Mesenchymal stem cell (in vitro differentiated cells and primary cell): Measurements from ENCODE around the gene PSMG1.

Experiments
- DNase-seq: peaks from one replicate; pipeline ENCODE4 v3.0.0-alpha.2; 2013
- H2AFZ ChIP-seq: one replicate; pipeline ENCODE4 v1.6.1; 2013; ENCODE audit warnings: low read depth, mild to moderate bottlenecking, control low read depth, inconsistent platforms, low read length, moderate library complexity
- H2AK5ac ChIP-seq: 2 replicates; pipeline ENCODE4 v1.6.1; 2013; ENCODE audit warnings: low read length, moderate library complexity, mild to moderate bottlenecking, inconsistent platforms; ENCODE audit not compliant: severe bottlenecking
- H2BK120ac ChIP-seq: one replicate; pipeline ENCODE4 v1.6.1; 2013; ENCODE audit warnings: low read depth, mild to moderate bottlenecking, inconsistent platforms, low read length, moderate library complexity
- H2BK12ac ChIP-seq, 2 experiments: one replicate each; pipeline ENCODE4 v1.6.1; 2013; ENCODE audit warnings: inconsistent platforms in 2 of 2, low read length in 2 of 2, mild to moderate bottlenecking in 2 of 2, moderate library complexity in 2 of 2, control low read depth in 1 of 2
- H2BK15ac ChIP-seq: one replicate; pipeline ENCODE4 v1.6.1; 2013; ENCODE audit warnings: mild to moderate bottlenecking, low read depth, inconsistent platforms; ENCODE audit not compliant: poor library complexity, severe bottlenecking
- H2BK5ac ChIP-seq: 2 replicates; pipeline ENCODE4 v1.6.1; 2013; ENCODE audit warnings: low read depth, mild to moderate bottlenecking, low read length, control low read depth, inconsistent platforms; ENCODE audit not compliant: poor library complexity, severe bottlenecking
- H3K14ac ChIP-seq, 2 experiments: one replicate each; pipeline ENCODE4 v1.6.1; 2013; ENCODE audit warnings: inconsistent platforms in 2 of 2, low read length in 2 of 2, control low read depth in 1 of 2, mild to moderate bottlenecking in 1 of 2, moderate library complexity in 1 of 2
- H3K18ac ChIP-seq, 2 experiments: one replicate each; pipeline ENCODE4 v1.6.1; 2013; ENCODE audit warnings: inconsistent platforms in 2 of 2, low read length in 2 of 2, control low read depth in 1 of 2, low read depth in 1 of 2, mild to moderate bottlenecking in 1 of 2
- H3K23ac ChIP-seq, 2 experiments: one replicate each; pipeline ENCODE4 v1.6.1; 2013; ENCODE audit warnings: inconsistent platforms in 2 of 2, low read length in 2 of 2, mild to moderate bottlenecking in 2 of 2, moderate library complexity in 2 of 2, control low read depth in 1 of 2
- H3K27ac ChIP-seq: 2 replicates; pipeline ENCODE4 v1.5.1; 2013; ENCODE audit warnings: mild to moderate bottlenecking, moderate library complexity, low read length, control low read depth, inconsistent platforms; ENCODE audit not compliant: poor library complexity, severe bottlenecking
- H3K27me3 ChIP-seq, 2 experiments: 2 replicates each; pipeline versions ENCODE4 v1.6.1 to v1.7.0; 2013; ENCODE audit warnings: low read length in 2 of 2, mild to moderate bottlenecking in 2 of 2, moderate library complexity in 2 of 2, control low read depth in 1 of 2, inconsistent platforms in 1 of 2; ENCODE audit not compliant: control insufficient read depth in 1 of 2, insufficient read depth in 1 of 2
- H3K36me3 ChIP-seq, 2 experiments: 2 replicates each; pipeline versions ENCODE4 v1.6.1 to v1.7.0; 2013; ENCODE audit warnings: low read length in 2 of 2, control low read depth in 1 of 2, inconsistent platforms in 1 of 2, low read depth in 1 of 2, mild to moderate bottlenecking in 1 of 2; ENCODE audit not compliant: insufficient read depth in 2 of 2, control insufficient read depth in 1 of 2
- H3K4ac ChIP-seq, 2 experiments: one replicate each; pipeline ENCODE4 v1.6.1; 2013; ENCODE audit warnings: inconsistent platforms in 2 of 2, low read length in 2 of 2, mild to moderate bottlenecking in 2 of 2, moderate library complexity in 2 of 2, control low read depth in 1 of 2, low read depth in 1 of 2
- H3K4me1 ChIP-seq: 2 replicates; pipeline ENCODE4 v1.6.1; 2013; ENCODE audit warnings: low read depth, low read length, control low read depth; ENCODE audit not compliant: control insufficient read depth, insufficient read depth
- H3K4me2 ChIP-seq: 2 replicates; pipeline ENCODE4 v1.6.1; 2013; ENCODE audit warnings: low read length, mild to moderate bottlenecking, inconsistent platforms; ENCODE audit not compliant: poor library complexity, severe bottlenecking
- H3K4me3 ChIP-seq, 2 experiments: 2 replicates each; pipeline versions ENCODE4 v1.5.1 to v1.7.0; 2013; ENCODE audit warnings: low read length in 2 of 2, mild to moderate bottlenecking in 2 of 2, control low read depth in 1 of 2, low read depth in 1 of 2; ENCODE audit not compliant: insufficient read depth in 1 of 2
- H3K79me1 ChIP-seq: replicated peaks from 2 replicates; pipeline ENCODE4 v1.6.1; 2013; ENCODE audit warnings: mild to moderate bottlenecking, control low read depth, low read length, inconsistent platforms; ENCODE audit not compliant: poor library complexity, severe bottlenecking
- H3K9ac ChIP-seq: 2 replicates; pipeline ENCODE4 v1.7.0; 2013; ENCODE audit warnings: mild to moderate bottlenecking, low read length, moderate library complexity
- H3K9me3 ChIP-seq: 2 replicates; pipeline ENCODE4 v1.7.0; 2013; ENCODE audit warnings: mild to moderate bottlenecking, low read length; ENCODE audit not compliant: control insufficient read depth
- H4K8ac ChIP-seq: one replicate; pipeline ENCODE4 v1.6.1; 2013; ENCODE audit warnings: inconsistent platforms, mild to moderate bottlenecking, low read length, moderate library complexity
- H4K91ac ChIP-seq: one replicate; pipeline ENCODE4 v1.6.1; 2013; ENCODE audit warnings: mild to moderate bottlenecking, low read length, inconsistent platforms
- WGBS: methylation state at CpG from one replicate; pipeline ENCODE4 v1.1.7; 2013; ENCODE audit warnings: mixed read lengths; 5-methylcytosine and 5-hydroxymethylcytosine counted together

Gene PSMG1

DNA sequence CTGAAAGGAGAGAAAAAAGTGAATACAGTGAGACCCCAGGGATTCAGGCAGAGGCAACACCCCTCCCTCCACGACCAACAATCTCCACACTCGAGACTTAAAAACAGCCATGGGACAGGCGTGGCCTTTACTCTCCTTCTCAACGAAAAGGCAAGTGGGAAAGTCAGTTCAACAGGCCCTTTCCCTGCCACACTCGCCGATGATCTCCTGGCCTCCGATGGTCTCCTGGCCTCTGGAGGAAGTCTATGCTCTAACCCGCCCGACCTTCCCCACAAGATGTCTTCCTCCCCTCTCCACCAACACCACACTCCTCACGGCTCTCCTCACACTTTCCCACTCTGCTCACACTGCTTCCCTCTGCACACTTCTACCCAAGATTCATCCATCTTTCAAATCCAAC lies 7.6 kb downstream of the PSMG1 start:
- peak overlapping the region in 1 of 2 experiments; percentile 28 for H3K18ac ChIP-seq
- peaks cover 6% of the 10 kb centered on the region for H3K4me1 ChIP-seq
- H3K79me1 ChIP-seq, result peaks cover 29% of the 10 kb centered on the region
- 83% methylated on average over 10 of the region's 10 CpGs for WGBS
- H4K91ac ChIP-seq, result no peak overlapping the region
- peak overlapping the region in 1 of 2 experiments; percentile 7 for H3K14ac ChIP-seq
- H2BK12ac ChIP-seq, result peak overlapping the region in 1 of 2 experiments; percentile 63
- H3K4me2 ChIP-seq, result no peak overlapping the region
- H2BK5ac ChIP-seq, result no peak overlapping the region
- no peak for DNase-seq
- H3K23ac ChIP-seq, result peak overlapping the region in 1 of 2 experiments; percentile 59
- H4K8ac ChIP-seq, result peak overlapping the region; percentile 78
- H3K9ac ChIP-seq, result peak overlapping the region; percentile 44
- H2AFZ ChIP-seq, result no peak overlapping the region
- H2AK5ac ChIP-seq, result peak overlapping the region; percentile 61
- no peak overlapping the region for H2BK15ac ChIP-seq
- no peak overlapping the region for H3K4me3 ChIP-seq
- H3K36me3 ChIP-seq, result peaks cover 29 to 81% of the 10 kb centered on the region in 2 experiments
- H3K27me3 ChIP-seq, result no peaks in the 10 kb centered on the region
- H2BK120ac ChIP-seq, result no peak overlapping the region
- H3K4ac ChIP-seq, result no peak overlapping the region
- no peaks in the 10 kb centered on the region for H3K9me3 ChIP-seq
- H3K27ac ChIP-seq, result peak overlapping the region; percentile 54

DNA sequence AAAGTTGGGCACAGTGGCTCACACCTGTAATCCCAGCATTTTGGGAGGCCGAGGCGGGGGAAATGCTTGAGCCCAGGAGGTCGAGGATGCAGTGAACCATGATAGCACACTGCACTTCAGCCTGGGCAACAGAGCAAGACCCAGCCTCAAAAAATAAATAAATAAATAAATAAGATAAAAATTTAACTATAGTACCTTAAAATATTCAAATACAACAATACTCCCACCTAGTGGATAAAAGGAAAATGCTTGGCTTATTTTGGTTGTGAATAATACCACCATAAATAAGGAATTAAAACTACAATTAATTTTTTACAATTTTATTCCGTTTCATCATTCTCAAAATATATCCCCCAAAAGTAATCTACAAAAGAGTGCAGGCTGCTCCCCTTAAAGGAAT lies 8.1 kb downstream of the PSMG1 start:
- Histone ChIP-seq H3K4me1 (peaks cover 6% of the 10 kb centered on the region), H3K9me3 (no peaks in the 10 kb centered on the region), H3K27ac (no peak overlapping the region), H3K4me3 (no peak overlapping the region), H3K23ac (no peak overlapping the region), H4K8ac (no peak overlapping the region), H3K9ac (peak overlapping the region; percentile 44), H3K14ac (no peak overlapping the region), H2BK120ac (no peak overlapping the region), H3K36me3 (peaks cover 29 to 82% of the 10 kb centered on the region in 2 experiments), H2BK5ac (no peak overlapping the region), H2BK12ac (no peak overlapping the region), H2AK5ac (no peak overlapping the region), H4K91ac (no peak overlapping the region), H3K4ac (no peak overlapping the region), H3K27me3 (no peaks in the 10 kb centered on the region), H2BK15ac (no peak overlapping the region), H3K79me1 (peaks cover 29% of the 10 kb centered on the region), H3K4me2 (no peak overlapping the region), H2AFZ (no peak overlapping the region), H3K18ac (no peak overlapping the region)
- WGBS, result 97% methylated on average over 3 of the region's 4 CpGs
- peak; percentile 56 for DNase-seq

DNA sequence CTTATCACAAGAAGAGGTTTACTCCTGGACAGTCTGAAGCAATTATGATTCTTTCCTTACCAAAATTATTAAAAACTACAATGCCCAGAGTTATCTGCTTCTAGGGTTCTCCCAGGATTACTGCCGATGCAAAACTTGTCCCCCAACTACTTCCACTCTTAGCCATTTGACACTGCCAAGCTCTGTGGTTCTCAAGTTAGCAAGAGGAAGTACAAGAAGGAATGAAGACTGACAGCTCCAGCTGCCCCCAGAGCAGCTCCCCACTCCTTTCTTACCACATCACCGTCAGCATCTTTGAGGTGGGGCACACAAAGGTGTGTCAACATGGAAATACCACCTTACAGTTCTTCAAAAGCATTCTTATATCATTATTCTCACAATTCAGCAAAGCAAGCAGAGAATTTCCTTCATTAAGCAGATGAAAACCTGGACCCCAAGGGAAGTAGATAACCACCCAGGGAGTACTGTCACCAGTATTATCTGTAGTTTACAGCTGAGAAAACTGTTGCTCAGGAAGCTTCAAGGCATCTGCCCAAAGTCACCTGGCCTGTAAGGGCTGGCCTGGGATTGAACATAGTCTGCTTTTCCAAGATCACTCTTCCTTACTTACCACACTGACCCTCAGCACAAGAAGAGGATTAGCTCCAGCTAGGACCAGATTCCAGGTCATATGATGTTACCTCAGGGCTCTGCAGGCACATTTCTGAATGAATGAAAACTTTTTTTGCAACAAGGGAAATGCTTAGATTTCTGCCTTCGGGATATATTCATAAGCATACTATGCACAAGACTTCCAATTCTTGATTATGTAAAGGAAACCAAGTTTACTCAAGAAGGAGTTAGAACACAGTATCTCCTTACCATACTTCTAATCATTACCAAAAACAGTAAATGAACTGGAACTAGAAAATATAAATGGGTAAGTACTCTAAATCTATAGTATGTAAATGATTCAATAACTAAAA lies 9.3 kb downstream of the PSMG1 start:
- H3K27me3 ChIP-seq, result no peaks in the 10 kb centered on the region
- H3K9me3 ChIP-seq, result no peaks in the 10 kb centered on the region
- H3K36me3 ChIP-seq, result peaks cover 33 to 81% of the 10 kb centered on the region in 2 experiments
- H2AFZ ChIP-seq, result no peak overlapping the region
- H3K4me1 ChIP-seq, result peaks cover 6% of the 10 kb centered on the region
- H3K4me2 ChIP-seq, result no peak overlapping the region
- H4K91ac ChIP-seq, result no peak overlapping the region
- H2BK120ac ChIP-seq, result no peak overlapping the region
- no peak overlapping the region for H3K18ac ChIP-seq
- no peak for DNase-seq
- peaks cover 27% of the 10 kb centered on the region for H3K79me1 ChIP-seq
- no peak overlapping the region for H3K14ac ChIP-seq
- 93% methylated on average over 2 of the region's 3 CpGs for WGBS
- no peak overlapping the region for H3K4ac ChIP-seq
- no peak overlapping the region for H3K23ac ChIP-seq
- H2BK5ac ChIP-seq, result no peak overlapping the region
- H2BK12ac ChIP-seq, result no peak overlapping the region
- H2AK5ac ChIP-seq, result no peak overlapping the region
- H4K8ac ChIP-seq, result no peak overlapping the region
- no peak overlapping the region for H3K4me3 ChIP-seq
- no peak overlapping the region for H3K27ac ChIP-seq
- H2BK15ac ChIP-seq, result no peak overlapping the region
- H3K9ac ChIP-seq, result no peak overlapping the region

DNA sequence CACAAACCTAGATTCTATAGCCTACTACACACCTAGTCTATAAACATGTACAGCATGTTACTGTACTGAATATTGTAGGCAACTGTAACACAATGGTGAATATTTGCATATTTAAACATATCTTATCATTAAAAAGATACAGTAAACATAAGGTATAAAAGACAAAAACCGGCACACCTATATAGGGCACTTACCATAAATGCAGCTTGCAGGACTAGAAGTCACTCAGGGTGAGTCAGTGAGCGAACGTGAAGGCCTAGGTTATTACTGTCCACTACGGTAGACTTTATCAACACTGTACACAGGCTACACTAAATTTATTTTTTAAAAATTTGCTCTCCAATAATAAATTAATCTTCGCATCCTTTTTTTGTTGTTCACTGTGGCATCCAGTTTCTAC lies 13.3 kb downstream of the PSMG1 start:
- no peak overlapping the region for H3K23ac ChIP-seq
- H3K4me1 ChIP-seq, result no peaks in the 10 kb centered on the region
- H2AFZ ChIP-seq, result no peak overlapping the region
- no peak for DNase-seq
- H2BK15ac ChIP-seq, result no peak overlapping the region
- H3K4me2 ChIP-seq, result no peak overlapping the region
- H3K4ac ChIP-seq, result no peak overlapping the region
- H2BK12ac ChIP-seq, result no peak overlapping the region
- H3K27me3 ChIP-seq, result no peaks in the 10 kb centered on the region
- H3K27ac ChIP-seq, result no peak overlapping the region
- H2BK5ac ChIP-seq, result no peak overlapping the region
- no peak overlapping the region for H3K18ac ChIP-seq
- H3K14ac ChIP-seq, result no peak overlapping the region
- H2BK120ac ChIP-seq, result no peak overlapping the region
- peaks cover 5% of the 10 kb centered on the region for H3K9me3 ChIP-seq
- H3K79me1 ChIP-seq, result peaks cover 18% of the 10 kb centered on the region
- WGBS, result 97% methylated on average over 5 of the region's 5 CpGs
- H3K36me3 ChIP-seq, result peaks cover 26 to 58% of the 10 kb centered on the region in 2 experiments
- H3K4me3 ChIP-seq, result no peak overlapping the region
- no peak overlapping the region for H2AK5ac ChIP-seq
- no peak overlapping the region for H4K91ac ChIP-seq
- no peak overlapping the region for H4K8ac ChIP-seq
- no peak overlapping the region for H3K9ac ChIP-seq
